ENCODE measurements around the gene PARG.
"Not testable (repeated sequence)": the region's sequence is repeated elsewhere in the genome, so short reads cannot be mapped to it uniquely, and the experiment has no call there.

Gene PARG

DNA sequence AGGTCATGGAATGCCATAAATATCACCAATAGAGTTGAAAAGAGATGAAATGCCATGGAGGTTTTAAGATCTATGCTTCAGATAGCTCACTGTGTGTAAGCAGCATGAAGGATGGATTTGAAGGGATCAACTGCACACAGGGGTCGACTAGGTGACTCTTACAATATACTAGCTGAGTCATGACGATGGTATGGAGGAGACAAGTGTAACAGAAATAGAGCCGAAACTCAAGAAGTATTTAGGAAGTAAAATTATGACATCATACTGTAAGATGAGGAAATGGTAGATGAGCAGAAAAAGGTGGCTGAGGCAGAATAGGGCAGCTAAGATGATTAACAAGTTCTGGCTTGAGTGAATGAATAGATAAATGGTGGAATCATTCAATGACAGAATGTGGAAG lies 38.0 kb downstream of the PARG start:
- not testable (repeated sequence) for DNase-seq (ENCODE audit: low read depth in 2 of 2)

- not testable (repeated sequence) for DNase-seq (ENCODE audit: low read depth in 2 of 2)
Measured at GRCh38 chr10:49900406-49900805, 41.4 kb downstream of the PARG start.

GRCh38 chr10:49899999-49900398 lies 41.8 kb downstream of the PARG start:
- not testable (repeated sequence) for DNase-seq (ENCODE audit: low read depth in 2 of 2)

- DNase-seq (ENCODE audit: low read depth in 2 of 2) = not testable (repeated sequence)
Measured at GRCh38 chr10:49890025-49890424, 51.8 kb downstream of the PARG start.

DNA sequence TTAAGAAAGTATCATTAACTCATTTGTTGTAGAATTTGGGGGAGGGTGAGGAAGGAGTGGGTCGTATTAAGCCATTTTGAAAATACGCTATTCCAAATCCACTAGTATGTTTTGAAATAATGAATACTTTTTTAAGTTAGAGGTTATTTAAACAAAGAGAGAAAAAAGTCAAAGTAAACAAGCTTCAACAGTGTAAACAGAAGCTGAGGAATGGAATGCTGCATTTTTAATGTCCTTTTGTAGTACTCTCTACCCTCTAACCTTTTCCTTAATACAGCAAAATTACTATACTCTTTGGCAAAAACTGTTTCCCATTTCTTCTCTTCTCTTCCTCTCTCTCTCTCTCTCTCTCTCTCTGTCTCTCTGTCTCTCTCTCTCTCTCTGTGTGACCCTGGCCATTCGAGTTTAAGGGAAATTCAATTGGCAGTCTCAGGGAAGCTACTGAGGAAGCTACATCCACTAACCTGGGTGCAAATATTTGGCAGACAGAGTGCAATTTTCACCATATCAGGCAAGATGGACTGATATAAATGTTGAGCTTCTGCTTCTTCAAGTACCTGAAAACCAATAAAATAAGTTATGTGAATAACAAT lies 57.0 kb downstream of the PARG start:
- not testable (repeated sequence) for DNase-seq (ENCODE audit: low read depth in 2 of 2)

DNA sequence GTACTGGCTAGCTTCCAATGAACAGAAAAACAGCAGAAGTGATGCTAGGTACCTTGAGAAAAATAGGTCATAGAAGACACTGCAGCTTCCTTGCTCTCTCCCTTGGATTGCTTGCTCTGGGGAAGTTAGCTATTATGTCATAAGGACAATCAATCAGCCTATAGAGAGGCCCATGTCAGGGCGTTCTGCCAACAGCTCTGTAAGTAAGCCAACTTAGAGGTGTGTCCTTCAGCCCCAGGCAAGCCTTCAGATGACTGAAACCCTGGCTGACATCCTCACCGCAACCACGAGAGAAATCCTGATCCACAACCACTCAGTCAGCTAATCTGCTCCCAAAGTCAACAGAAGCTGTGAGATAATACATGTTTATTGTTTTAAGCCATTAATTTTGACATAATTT lies 58.0 kb downstream of the PARG start:
- not testable (repeated sequence) for DNase-seq (ENCODE audit: low read depth in 2 of 2)

DNA sequence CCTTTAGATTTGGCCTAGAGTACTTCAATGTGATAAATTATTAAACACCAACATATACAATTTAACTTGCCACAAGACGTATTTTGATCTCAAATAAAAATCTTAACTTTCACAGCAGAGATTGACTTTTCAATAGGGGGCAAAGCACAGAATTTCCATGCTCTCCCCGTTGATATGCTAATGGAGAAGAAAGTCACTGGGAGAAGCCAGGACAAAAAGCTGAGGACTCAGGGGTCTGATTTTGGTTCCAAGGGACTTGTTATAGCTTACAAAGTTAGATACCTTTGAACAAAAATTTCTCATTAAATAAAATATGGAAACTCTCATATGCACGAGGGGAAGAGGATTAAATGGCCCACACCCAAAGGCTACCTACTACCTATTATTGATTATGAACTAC lies 59.5 kb downstream of the PARG start:
- not testable (repeated sequence) for DNase-seq (ENCODE audit: low read depth in 2 of 2)

- not testable (repeated sequence) for DNase-seq (ENCODE audit: low read depth in 2 of 2)
Measured at GRCh38 chr10:49872740-49873139, 69.1 kb downstream of the PARG start.

- DNase-seq (ENCODE audit: low read depth in 2 of 2) = not testable (repeated sequence)
Measured at GRCh38 chr10:49871462-49871861, 70.4 kb downstream of the PARG start.

- DNase-seq (ENCODE audit: low read depth in 2 of 2) = not testable (repeated sequence)
Measured at GRCh38 chr10:49859933-49860332, 81.9 kb downstream of the PARG start.

GRCh38 chr10:49858697-49859382 lies 83.0 kb downstream of the PARG start:
- DNase-seq (ENCODE audit: low read depth in 2 of 2) = not testable (repeated sequence)

- not testable (repeated sequence) for DNase-seq (ENCODE audit: low read depth in 2 of 2)
Measured at GRCh38 chr10:49849520-49849919, 92.3 kb downstream of the PARG start.

- no peak for DNase-seq (ENCODE audit: low read depth in 2 of 2)
Measured at GRCh38 chr10:49844775-49845595, 96.8 kb downstream of the PARG start.

DNA sequence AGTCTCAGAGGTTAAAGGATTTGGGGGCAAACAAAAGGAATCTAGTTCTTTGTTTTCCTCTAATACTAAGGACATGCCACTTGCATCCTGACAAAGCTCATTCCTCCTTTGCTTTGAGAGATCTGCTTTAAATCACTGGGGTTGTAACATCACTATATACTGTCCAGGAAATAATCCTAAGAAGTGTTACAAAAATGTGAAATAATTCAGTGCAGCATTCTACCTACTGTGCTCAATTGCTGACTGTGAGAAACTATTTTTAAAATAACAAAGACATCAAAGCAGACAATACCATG lies 99.5 kb downstream of the PARG start:
- not testable (repeated sequence) for DNase-seq (ENCODE audit: low read depth in 2 of 2)

- no peak for DNase-seq (ENCODE audit: low read depth in 2 of 2)
Measured at GRCh38 chr10:49841615-49842332, 100.1 kb downstream of the PARG start.

DNA sequence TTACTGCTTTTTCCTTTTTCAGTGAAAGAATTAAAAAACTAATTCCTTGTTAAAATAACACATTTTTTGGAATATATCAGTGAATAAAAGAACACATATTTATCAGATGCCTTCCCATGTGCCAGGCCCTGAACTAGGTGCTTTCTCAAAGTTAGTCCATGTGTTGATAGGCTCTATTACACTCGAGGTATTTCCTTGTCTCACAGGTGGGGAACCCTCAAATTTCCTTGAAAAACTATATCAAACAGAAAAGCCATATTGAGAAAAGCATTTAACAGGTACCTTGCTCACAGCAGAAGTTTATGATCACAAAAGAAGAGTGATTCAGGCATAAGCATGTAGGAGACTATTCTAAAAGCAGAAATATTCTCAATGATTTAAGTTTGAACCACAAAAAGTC lies 104.1 kb downstream of the PARG start:
- no peak for DNase-seq (ENCODE audit: low read depth in 2 of 2)

DNA sequence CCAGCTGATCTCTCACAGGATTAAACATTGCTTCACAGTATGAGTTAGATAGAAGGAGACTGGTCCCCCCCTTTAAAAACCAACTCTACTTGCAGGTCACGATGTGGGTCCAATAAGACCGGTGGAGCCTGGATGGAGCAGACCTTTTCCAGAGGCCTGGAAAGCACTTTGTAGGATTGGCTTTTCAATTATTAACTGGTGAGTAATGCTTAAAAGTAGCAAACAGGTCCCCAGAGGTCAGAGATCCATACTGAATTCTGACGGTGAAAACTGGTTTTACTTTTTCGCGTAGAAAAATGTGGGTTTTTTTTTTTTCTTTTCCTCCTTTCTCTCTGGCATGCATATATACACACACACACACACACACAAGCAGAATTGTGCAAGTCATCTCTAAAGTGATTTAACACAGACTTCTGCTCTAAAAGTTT lies 104.8 kb downstream of the PARG start:
- no peak for DNase-seq (ENCODE audit: low read depth in 2 of 2)

GRCh38 chr10:49834976-49835375 lies 106.9 kb downstream of the PARG start:
- DNase-seq (ENCODE audit: low read depth in 2 of 2) = no peak

GRCh38 chr10:49834201-49834600 lies 107.6 kb downstream of the PARG start:
- DNase-seq (ENCODE audit: low read depth in 2 of 2) = no peak

GRCh38 chr10:49833168-49833567 lies 108.7 kb downstream of the PARG start:
- no peak for DNase-seq (ENCODE audit: low read depth in 2 of 2)

DNA sequence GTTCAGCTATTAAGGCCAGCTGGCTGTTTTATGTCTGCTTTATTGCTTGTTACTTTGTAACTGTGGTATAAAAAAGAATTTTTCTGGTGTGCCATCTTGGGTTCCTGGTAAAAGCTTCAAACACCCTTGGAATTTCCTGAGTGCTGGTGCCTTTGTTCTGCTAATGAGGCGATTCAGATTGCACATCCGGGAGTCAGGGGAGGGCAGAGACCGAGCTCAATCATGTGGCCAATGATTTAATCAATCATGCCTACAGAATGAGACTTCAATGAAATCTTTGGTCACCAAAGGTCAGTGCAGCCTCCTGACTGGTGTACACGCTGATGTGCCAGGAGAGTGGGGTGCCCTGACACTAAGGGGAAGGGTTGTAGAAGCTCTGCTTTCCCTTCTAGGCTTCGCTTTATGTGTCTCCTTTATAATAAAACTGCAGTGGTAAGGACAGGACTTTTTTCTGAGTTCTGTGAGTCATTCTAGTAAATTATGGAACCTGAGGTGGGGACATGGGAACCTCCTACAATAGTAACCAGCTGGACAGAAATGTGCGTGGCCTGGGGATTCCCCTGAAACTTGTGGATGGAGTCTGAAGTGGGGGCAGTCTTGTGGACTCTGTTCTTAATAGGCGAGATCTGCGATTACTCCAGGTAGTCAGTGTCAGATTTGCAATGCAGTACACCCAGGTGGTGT lies 110.3 kb downstream of the PARG start:
- DNase-seq (ENCODE audit: low read depth in 2 of 2) = no peak

- DNase-seq (ENCODE audit: low read depth in 2 of 2) = no peak
Measured at GRCh38 chr10:49830846-49831245, 111.0 kb downstream of the PARG start.

Data from stimulated activated CD8-positive, alpha-beta memory T cell treated with anti-CD3 and anti-CD28 coated beads, Interleukin-2, amount 100 ng/mL, for 48 hours (primary cell).